ENCODE data around the gene WASHC4. TPM values are rescaled to one million over a fixed set of nuclear protein-coding genes. Genes with fewer than 3 reads are reported as not detected.

The WASHC4 gene
- total and polyA plus RNA-seq, 4 donors = 11.5 to 59.1 (median 32.6) TPM

GRCh38 chr12:105212438-105212837 is 104.9 kb downstream of the WASHC4 start (continued):
- TF ChIP-seq, protein P1, sequence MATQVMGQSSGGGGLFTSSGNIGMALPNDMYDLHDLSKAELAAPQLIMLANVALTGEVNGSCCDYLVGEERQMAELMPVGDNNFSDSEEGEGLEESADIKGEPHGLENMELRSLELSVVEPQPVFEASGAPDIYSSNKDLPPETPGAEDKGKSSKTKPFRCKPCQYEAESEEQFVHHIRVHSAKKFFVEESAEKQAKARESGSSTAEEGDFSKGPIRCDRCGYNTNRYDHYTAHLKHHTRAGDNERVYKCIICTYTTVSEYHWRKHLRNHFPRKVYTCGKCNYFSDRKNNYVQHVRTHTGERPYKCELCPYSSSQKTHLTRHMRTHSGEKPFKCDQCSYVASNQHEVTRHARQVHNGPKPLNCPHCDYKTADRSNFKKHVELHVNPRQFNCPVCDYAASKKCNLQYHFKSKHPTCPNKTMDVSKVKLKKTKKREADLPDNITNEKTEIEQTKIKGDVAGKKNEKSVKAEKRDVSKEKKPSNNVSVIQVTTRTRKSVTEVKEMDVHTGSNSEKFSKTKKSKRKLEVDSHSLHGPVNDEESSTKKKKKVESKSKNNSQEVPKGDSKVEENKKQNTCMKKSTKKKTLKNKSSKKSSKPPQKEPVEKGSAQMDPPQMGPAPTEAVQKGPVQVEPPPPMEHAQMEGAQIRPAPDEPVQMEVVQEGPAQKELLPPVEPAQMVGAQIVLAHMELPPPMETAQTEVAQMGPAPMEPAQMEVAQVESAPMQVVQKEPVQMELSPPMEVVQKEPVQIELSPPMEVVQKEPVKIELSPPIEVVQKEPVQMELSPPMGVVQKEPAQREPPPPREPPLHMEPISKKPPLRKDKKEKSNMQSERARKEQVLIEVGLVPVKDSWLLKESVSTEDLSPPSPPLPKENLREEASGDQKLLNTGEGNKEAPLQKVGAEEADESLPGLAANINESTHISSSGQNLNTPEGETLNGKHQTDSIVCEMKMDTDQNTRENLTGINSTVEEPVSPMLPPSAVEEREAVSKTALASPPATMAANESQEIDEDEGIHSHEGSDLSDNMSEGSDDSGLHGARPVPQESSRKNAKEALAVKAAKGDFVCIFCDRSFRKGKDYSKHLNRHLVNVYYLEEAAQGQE (IDR thresholded peaks at IDR 0.05) = no peak

DNA sequence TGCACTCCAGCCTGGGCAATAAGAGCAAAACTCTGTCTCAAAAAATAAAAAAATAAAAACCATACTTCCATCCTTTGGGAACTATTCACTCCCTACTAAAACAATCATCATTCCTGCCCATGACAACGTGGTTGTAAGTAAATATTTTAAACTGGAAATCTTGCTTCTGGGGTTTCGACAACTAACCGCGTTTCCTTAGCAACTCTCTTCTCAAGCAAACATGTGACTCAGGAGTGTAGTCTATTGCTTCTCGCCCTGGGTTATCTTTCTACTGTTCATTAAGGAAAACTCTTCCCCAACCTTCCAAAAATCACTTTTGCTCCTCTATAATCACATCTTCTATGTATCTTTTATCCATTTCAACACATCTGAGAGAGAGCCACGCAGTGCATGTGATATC is 106.6 kb downstream of the WASHC4 start:
- Histone ChIP-seq H3K4me1 (ENCODE audit: control insufficient read depth in 4 of 4, insufficient read depth in 4 of 4, low read length in 3 of 4) (peaks cover 2 to 9% (median 4%) of the 10 kb centered on the region in 4 donors), H3K36me3 (ENCODE audit: control insufficient read depth in 4 of 4, insufficient read depth in 3 of 4, low read depth in 1 of 4, low read length in 3 of 4) (peaks cover 0 to 16% (median 7%) of the 10 kb centered on the region in 4 donors), H3K9ac (ENCODE audit: low read depth in 1 of 2, low read length in 2 of 2) (no peak overlapping the region), H3K27ac (ENCODE audit: low read depth in 1 of 2, low read length in 2 of 2) (peak overlapping the region in 1 of 2 donors; percentile 6), H3K27me3 (ENCODE audit: control insufficient read depth in 4 of 4, insufficient read depth in 4 of 4, low read length in 3 of 4) (no peaks in the 10 kb centered on the region), H3K4me3 (ENCODE audit: low read depth in 1 of 3, low read length in 3 of 3) (no peak overlapping the region), H3K9me3 (ENCODE audit: control insufficient read depth in 4 of 4, low read length in 3 of 4) (no peaks in the 10 kb centered on the region)
- no peak for DNase-seq (ENCODE audit: low spot score)
- WGBS = 89% methylated on average over 6 of the region's 6 CpGs
- no peak for TF ChIP-seq NR2F2 (IDR thresholded peaks at IDR 0.05)
- TF ChIP-seq EGR1 (IDR thresholded peaks at IDR 0.05; ENCODE audit: low read depth in 2 of 2) = no peak
- TF ChIP-seq FOXA2 (IDR thresholded peaks at IDR 0.05) = no peak
- TF ChIP-seq GABPA (IDR thresholded peaks at IDR 0.05 in 1 of 2, conservative IDR thresholded peaks at IDR 0.05 in 1 of 2) = no peak
- TF ChIP-seq CTCF (IDR thresholded peaks at IDR 0.05; ENCODE audit: low read depth, low read length, missing input control) = no peak
- TF ChIP-seq, protein P2, sequence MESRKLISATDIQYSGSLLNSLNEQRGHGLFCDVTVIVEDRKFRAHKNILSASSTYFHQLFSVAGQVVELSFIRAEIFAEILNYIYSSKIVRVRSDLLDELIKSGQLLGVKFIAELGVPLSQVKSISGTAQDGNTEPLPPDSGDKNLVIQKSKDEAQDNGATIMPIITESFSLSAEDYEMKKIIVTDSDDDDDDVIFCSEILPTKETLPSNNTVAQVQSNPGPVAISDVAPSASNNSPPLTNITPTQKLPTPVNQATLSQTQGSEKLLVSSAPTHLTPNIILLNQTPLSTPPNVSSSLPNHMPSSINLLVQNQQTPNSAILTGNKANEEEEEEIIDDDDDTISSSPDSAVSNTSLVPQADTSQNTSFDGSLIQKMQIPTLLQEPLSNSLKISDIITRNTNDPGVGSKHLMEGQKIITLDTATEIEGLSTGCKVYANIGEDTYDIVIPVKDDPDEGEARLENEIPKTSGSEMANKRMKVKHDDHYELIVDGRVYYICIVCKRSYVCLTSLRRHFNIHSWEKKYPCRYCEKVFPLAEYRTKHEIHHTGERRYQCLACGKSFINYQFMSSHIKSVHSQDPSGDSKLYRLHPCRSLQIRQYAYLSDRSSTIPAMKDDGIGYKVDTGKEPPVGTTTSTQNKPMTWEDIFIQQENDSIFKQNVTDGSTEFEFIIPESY (IDR thresholded peaks at IDR 0.05) = no peak
- no peak for TF ChIP-seq JUND (IDR thresholded peaks at IDR 0.05)
- no peak for TF ChIP-seq RXRA (IDR thresholded peaks at IDR 0.05)

DNA sequence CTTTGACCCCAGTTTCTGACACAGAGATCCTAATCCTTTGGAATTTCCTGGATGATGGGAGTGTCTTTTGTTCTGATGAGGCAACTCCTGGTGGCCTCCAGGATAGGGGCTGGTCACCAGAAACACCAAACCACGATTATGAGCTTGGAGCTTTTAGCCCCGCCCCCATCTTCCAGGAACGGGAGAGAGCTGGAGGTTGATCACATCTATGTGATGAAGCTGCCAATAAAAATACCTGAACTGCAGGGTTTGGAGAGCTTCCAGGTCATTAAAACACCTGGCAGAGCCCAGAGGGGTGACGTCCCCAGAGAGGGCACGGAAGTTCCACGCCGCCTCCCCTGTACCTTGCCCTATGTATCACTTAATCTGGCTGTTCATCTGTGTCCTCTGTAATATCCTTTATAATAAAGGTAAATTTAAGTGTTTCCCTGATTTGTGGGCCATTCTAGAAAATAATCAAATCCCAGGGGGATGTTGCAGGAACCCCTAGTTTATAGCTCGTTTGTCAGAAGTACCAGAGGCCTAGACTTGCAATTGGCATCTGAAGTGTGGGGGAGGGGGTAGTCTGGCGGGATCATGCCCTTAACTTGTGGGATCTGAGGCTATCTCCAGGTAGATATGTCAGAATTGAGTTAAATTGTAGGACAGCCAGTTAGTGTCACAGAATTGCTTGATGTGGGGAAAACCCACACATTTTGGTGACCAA is 107.3 kb downstream of the WASHC4 start:
- Histone ChIP-seq H3K9me3 (ENCODE audit: control insufficient read depth in 4 of 4, low read length in 3 of 4) (no peaks in the 10 kb centered on the region), H3K4me1 (ENCODE audit: control insufficient read depth in 4 of 4, insufficient read depth in 4 of 4, low read length in 3 of 4) (peaks cover 2 to 9% (median 4%) of the 10 kb centered on the region in 4 donors), H3K9ac (ENCODE audit: low read depth in 1 of 2, low read length in 2 of 2) (peak overlapping the region in 1 of 2 donors; percentile 2), H3K27ac (ENCODE audit: low read depth in 1 of 2, low read length in 2 of 2) (peak overlapping the region; percentile 67 to 78), H3K4me3 (ENCODE audit: low read depth in 1 of 3, low read length in 3 of 3) (no peak overlapping the region), H3K36me3 (ENCODE audit: control insufficient read depth in 4 of 4, insufficient read depth in 3 of 4, low read depth in 1 of 4, low read length in 3 of 4) (peaks cover 0 to 16% (median 7%) of the 10 kb centered on the region in 4 donors), H3K27me3 (ENCODE audit: control insufficient read depth in 4 of 4, insufficient read depth in 4 of 4, low read length in 3 of 4) (no peaks in the 10 kb centered on the region)
- WGBS = 38% methylated on average over 9 of the region's 9 CpGs
- DNase-seq (ENCODE audit: low spot score) = no peak
- TF ChIP-seq RAD21 (IDR thresholded peaks at IDR 0.05) = peak in 1 of 2 donors; percentile 47
- TF ChIP-seq, protein P1 (IDR thresholded peaks at IDR 0.05) = peak; percentile 8
- peak; percentile 87 for TF ChIP-seq SP1 (IDR thresholded peaks at IDR 0.05)
- TF ChIP-seq GABPA (IDR thresholded peaks at IDR 0.05 in 1 of 2, conservative IDR thresholded peaks at IDR 0.05 in 1 of 2) = peak in 1 of 2 donors; percentile 36
- TF ChIP-seq HNF4G (IDR thresholded peaks at IDR 0.05) = no peak
- peak; percentile 41 for TF ChIP-seq YY1 (IDR thresholded peaks at IDR 0.05)
- TF ChIP-seq ATF3 (IDR thresholded peaks at IDR 0.05) = no peak
- peak; percentile 43 to 62 for TF ChIP-seq JUND (IDR thresholded peaks at IDR 0.05)
- peak; percentile 88 to 95 for TF ChIP-seq HNF4A (conservative IDR thresholded peaks at IDR 0.05)
- TF ChIP-seq TAF1 (conservative IDR thresholded peaks at IDR 0.05) = no peak
- TF ChIP-seq NR2F2 (IDR thresholded peaks at IDR 0.05) = peak; percentile 40
